GM19351 (cell line): ENCODE results near the gene ATG2B.

ENCODE experiments used
- ATAC-seq: cut with Tn5 transposase; IDR thresholded peaks from one replicate; pipeline ENCODE4 v1.9.1; 2021; ENCODE audit warnings: mild to moderate bottlenecking, moderate library complexity; ENCODE audit not compliant: unreplicated experiment

Gene ATG2B

GRCh38 chr14:96362965-96363750 lies at the start of gene ATG2B, which contains the start of gene GSKIP:
Gene ATG2B (minus strand): TSS chr14:96363341. CDS start chr14:96362976, 365 bp downstream.
Gene GSKIP (plus strand): TSS chr14:96363526. CDS start chr14:96382248, 18,722 bp downstream.
- ATAC-seq: peak; percentile 64

- ATAC-seq: no peak
These were observed 47.0 kb upstream of the ATG2B start for GRCh38 chr14:96410119-96410518.

GRCh38 chr14:96409701-96410100 lies 46.6 kb upstream of the ATG2B start:
- no peak for ATAC-seq

GRCh38 chr14:96408608-96409007 lies 45.5 kb upstream of the ATG2B start:
- ATAC-seq: no peak

- no peak for ATAC-seq
These were observed 44.9 kb upstream of the ATG2B start for GRCh38 chr14:96407935-96408570.

GRCh38 chr14:96405677-96406076 lies 42.5 kb upstream of the ATG2B start:
- no peak for ATAC-seq

- no peak for ATAC-seq
These were observed 40.3 kb upstream of the ATG2B start for GRCh38 chr14:96403409-96403808.

- ATAC-seq: no peak
These were observed 37.4 kb upstream of the ATG2B start for GRCh38 chr14:96400495-96400894.

- no peak for ATAC-seq
These were observed 36.3 kb upstream of the ATG2B start for GRCh38 chr14:96399405-96399804.

GRCh38 chr14:96398921-96399320 lies 35.8 kb upstream of the ATG2B start:
- ATAC-seq: no peak

- ATAC-seq: no peak
These were observed 35.3 kb upstream of the ATG2B start for GRCh38 chr14:96398432-96398831.

- ATAC-seq: no peak
These were observed 31.1 kb upstream of the ATG2B start for GRCh38 chr14:96394047-96394815.

GRCh38 chr14:96393071-96393691 lies 30.0 kb upstream of the ATG2B start:
- no peak for ATAC-seq

- ATAC-seq: peak; percentile 89
These were observed 28.4 kb upstream of the ATG2B start for GRCh38 chr14:96391293-96392118.

GRCh38 chr14:96390965-96391292 lies 27.8 kb upstream of the ATG2B start:
- no peak for ATAC-seq

GRCh38 chr14:96385385-96385784 lies 22.2 kb upstream of the ATG2B start:
- no peak for ATAC-seq

GRCh38 chr14:96384740-96385139 lies 21.6 kb upstream of the ATG2B start:
- ATAC-seq: no peak

- ATAC-seq: no peak
These were observed 20.9 kb upstream of the ATG2B start for GRCh38 chr14:96384053-96384452.

GRCh38 chr14:96383445-96383844 lies 20.3 kb upstream of the ATG2B start:
- ATAC-seq: no peak

- ATAC-seq: peak; percentile 86
These were observed 17.6 kb upstream of the ATG2B start for GRCh38 chr14:96380735-96381134.
